AG08395 (cell line): ENCODE measurements around the gene TMED7.

Source experiments
- DNase-seq: peaks from one replicate; pipeline ENCODE4 v3.0.0; 2012; ENCODE audit warnings: mixed read lengths, low spot score

The TMED7 gene

DNA sequence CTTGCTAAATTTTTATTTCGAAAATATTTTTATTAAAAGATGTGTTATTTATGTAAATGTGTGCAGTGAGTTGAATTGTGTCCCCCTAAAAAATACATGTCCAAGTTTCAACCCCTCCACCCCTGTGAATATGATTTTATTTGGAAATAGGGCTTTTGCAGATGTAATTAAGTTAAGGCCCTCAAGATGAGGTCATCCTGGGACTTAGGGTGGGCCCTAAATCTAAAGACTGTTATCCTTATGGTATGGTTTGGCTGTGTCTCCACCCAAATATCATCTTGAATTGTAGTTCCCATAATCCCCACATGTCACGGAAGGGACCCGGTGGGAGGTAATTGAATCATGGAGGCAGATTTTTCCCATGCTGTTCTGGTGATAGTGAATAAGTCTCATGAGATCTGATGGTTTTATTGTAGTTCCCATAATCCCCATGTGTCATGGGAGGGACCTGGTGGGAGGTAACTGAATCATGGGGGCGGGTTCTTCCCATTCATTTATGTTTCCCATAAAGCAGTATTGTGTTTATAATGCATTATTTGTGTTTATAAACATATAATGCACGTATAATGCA, 1.5 kb upstream of the TMED7 start:
- no peak for DNase-seq

DNA sequence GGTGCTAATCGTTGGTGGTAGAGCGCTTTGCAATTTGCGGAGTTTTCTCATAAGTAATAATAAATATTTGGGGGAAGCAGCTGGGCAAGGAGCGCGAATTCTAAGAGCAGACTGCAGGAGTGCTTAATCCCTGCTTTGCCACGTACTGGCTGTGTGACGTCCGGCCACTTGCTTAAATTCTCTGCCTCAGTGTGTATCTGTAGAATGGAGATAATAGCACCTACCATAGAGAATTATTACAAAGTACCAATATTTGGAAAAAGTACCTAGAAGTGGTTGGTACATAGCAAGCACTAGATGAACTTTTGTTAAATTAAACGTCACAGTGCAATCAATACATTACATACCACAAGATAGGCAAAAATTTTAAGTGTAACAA, 598 bp upstream of the TMED7 start:
- no peak for DNase-seq

DNA sequence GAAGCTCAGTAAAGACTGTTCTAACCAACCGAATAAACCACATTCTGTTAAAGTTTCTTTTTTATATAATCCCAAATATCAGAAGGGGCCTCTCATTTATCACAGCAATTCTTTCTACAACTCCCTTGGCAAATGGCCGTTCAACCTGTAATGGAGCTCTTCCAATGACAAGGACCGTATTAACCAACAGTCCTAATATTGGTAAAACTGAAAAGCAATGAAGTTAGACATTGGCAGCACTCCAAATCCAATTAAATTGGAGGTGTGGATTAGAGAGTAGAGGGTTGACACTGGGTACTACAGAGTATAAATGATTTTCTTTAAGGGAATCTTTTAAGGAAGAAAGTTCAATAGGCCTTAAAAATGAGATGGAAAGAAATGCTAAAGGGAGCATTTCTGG, 842 bp downstream of the TMED7 start:
- DNase-seq: no peak

DNA sequence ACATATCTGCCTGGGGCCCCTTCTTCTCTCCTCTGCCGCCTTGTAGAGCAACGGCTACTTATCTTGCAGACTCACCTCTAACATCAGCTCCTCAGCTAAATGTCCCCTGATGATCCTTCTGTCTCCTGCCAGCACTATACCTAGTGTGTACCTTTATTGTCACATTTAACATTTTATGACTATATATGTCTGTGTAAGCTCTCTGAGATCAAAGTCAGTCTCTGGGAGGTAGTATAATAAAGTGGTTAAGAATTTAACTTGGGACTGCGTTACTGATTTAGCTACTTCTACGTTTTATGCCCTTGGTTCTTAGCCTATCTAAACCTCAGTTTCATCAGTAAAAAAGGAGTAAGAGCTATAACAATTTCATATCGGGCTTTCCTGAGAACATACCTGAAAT, 2.2 kb downstream of the TMED7 start:
- no peak for DNase-seq

DNA sequence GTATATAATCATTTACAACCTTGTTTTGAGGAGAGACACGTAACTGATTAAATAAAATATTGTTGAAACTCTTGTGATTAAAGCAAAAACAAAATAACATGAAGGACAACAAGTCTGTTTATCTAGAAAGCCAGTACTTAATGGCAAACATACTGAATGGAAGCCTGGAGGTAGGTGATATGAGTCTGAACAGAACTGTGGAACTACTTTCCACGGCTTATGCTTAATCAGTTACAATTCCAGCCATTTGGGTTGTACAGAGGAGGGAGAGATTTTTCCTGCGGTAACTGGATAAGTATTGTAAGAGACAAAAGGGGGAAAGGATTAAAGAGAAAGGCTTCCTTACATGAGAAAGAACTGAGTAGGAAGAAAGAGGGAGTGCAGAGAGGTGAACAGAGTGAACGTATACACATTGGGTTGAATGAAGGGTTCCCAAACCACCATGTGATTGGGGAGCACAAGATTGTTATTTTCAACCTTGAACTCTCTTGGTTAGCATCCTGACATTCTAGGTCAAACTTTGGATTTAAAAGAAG, 4.4 kb downstream of the TMED7 start:
- no peak for DNase-seq

DNA sequence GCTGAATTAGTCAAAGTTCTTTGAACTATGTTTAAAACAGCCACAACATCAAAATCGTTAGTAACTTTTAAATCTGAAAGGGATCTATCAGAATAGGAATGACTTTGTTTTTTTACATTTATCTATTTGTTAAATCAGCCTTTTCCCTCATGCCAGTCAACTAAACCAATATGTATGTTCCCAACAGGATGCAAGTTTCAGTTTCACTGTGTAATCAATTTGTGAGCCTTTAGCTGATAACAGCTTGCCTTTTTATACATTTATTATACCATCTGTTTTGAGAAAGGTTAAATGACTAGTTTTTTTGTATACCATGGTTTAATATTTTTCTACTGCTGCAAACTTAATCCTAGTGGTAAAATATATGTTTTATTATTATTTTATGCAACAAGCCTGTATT, 8.9 kb downstream of the TMED7 start:
- no peak for DNase-seq

DNA sequence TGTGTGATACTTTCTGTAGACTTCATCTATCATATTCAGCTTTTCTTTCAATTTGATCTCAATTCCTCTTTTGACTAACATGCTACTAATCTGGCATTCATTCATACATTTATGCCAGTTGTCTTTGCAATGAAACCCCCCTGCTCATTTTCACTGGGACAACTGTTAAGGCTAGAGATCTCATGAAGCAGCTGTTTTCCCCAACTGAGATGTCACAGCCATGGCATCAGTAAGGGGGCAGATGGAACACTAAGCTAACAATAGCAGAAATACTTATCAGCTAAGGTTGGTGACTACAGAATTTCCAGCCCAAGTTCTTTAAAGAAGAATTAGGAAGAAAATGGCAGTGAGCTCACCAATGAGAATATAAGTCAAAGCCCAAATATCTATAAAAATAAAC, 9.4 kb downstream of the TMED7 start:
- DNase-seq: no peak

DNA sequence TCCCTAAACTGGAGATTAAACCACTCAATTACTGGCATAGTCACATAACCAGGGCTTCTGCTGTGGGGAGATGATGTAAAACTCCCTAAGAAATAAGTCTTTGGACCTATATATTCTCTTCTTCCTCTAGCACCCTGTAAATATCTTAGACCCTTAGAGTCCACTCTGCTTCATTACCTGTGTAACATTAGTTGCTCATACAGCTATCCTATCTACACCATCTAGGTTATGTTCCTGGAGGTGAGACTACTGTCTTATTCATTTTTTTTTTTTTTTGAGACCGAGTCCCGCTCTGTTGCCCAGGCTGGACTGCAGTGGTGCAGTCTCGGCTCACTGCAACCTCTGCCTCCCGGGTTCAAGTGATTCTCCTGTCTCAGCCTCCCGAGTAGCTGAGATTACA, 14.0 kb downstream of the TMED7 start:
- no peak for DNase-seq

DNA sequence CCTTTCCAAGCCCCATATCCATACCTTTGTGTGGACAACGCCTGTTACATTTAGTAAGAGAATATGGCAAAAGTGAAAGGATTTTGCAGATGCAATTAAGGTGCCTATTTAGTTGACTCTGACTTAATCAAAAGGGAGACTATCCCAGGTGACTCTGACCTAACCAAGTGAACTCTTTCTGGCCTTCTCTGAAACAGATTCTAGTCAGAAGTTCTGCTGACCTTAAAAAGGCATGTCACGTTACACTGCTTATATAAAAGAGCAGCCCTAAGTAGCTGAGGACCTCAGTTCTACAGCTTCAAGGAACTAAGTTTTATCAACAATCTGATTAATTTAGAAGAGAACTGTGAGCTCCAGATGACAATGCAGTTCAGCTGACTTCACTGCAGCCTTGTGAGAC, 17.9 kb downstream of the TMED7 start:
- DNase-seq: no peak

DNA sequence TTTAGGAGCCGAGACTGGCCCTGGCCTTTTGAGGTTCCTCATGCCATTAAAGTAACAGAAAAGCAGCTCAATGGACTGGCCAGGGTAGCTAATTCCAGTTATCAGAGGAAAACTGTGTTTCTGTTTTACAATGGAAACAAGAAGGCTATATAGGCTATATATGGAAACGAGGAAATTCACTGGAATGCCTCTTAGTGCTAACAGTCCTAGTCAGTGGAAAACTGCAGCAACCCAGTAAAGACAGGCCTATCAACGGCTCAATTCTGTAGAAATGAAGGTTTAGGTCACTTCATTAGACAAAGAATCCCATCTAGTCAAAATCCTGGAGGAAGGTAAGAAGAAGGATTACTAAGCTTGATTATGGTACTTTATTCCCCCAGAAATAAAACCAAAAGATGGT, 20.4 kb downstream of the TMED7 start:
- DNase-seq: no peak

DNA sequence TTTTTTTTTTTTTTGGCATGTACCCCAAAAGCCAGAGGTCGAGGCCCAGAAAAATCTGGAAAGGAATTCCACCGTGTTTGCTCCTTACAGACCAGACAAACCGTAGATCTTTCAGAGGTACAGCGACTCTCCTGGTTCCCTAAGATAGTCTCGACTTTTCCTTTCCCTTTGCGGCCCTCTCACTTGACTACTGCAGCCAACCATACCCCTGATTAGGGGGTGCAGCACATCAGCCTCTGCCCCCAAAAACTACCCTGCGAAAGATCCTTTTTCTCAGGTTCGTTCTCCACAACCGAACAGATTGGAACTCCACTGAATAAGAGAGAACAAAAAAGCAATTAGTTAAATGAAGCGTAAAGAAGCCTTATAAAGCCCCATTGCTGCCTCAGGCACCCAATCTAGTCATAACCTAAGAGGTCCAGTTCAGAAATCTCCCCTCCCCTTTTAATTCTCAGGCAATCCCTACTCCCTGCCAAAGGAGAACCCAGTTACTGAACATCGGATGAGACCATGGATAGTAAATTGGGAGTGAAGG, 23.2 kb downstream of the TMED7 start:
- no peak for DNase-seq

DNA sequence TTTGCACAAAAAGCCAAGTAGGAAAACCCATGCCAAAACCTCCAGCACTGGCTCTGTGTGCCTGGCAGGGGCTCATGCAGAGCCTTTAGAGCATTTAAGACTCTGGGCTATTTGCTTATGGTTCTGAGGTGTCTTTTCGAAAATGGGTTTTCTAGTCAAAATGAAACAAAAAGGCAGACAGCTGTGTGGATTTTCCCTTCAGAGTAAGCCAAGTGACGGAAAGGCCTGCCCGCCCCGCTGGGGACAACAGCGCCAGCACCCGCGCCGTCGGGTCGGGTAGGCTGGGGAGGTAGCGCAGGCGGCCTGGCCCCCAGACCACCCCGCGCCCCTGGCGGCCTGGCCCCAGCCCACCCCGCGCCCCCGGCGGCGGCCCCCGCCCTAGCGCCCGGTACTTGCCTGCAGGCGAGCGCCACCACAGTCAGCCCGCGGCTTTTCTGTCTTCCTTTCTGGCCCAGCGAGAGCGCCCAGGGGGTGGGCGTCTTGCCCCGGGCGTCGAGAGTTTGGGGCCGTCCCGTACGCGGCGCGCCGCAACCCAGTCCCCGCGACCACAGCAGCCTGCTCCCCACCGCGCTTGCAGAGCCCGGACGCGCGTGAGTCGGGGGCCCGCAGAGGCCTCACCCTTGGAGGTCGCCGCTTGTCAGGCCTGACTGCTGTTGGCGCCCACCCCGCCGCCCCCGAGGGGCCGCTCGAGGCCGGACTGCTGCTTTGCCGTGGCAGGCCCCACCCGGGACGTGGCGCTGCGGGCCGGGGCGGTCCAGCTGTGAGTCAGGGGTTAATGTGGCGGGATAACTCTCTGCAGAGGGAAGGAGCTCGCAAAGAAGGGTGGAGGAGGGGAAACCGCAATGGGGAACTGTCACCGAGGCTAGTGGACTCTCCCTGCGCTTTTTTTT, 23.9 kb downstream of the TMED7 start, which contains the start of gene TICAM2:
TSS of gene TICAM2 (minus strand) at position 779 of the 890 bp plus-strand sequence. CDS start 21,223 bp downstream, outside the sequence.
- DNase-seq: peak; percentile 92

DNA sequence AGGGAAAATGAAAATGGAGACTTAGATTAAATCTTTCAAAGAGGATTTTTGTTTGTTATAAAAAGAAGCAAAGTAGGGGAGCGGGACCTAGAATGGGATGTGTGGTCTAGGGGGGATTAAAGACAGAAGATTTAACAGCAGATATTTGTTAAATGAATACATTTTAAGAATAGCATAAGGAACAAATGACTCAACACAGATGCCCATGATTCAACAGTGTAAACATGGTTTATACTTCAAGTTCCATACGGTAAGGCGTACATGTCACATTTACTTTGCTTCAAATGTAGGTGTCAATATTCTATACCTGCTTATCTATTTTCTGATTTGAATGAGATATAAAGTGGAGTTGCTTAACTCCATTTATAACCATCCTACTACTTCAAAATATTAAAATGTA, 25.1 kb downstream of the TMED7 start:
- DNase-seq: no peak

DNA sequence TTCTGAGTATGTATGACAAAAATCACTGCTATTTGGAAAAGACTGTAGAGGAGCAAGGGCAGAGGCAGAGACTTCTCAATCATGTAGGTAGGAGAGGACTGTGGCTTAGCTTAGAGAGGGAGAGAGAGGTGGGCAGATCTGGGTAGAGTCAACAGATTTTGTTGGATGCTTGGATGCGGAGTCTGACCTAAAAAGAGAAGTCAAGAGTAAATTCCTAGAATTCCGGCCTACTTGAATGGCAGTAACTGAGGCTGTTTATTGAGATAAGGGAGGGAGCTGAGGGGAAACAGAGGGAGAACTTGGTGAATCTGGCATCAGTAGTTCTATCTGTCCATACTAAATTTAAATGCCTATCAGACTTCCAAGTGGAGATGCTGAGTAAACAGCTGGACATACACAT, 25.9 kb downstream of the TMED7 start:
- DNase-seq: no peak

DNA sequence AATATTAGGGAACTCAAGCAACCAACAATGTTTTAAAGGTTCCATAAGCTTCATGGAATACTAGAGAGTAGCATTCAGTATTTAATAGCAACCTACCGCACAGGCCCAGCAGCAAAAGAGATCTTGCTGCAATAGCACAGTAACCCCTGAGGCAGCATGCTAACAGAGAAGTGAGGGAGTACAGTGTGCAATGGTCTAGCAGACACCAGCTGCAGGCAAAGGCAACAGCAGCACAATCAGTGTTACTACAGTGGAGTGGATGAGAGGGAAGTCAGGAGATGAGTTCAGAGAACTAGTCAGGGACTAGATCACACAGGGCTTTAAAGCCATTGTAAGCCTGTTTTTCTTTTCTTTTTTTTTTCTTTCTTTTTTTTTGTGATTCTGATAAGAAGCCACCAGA, 26.3 kb downstream of the TMED7 start:
- peak; percentile 60 for DNase-seq

DNA sequence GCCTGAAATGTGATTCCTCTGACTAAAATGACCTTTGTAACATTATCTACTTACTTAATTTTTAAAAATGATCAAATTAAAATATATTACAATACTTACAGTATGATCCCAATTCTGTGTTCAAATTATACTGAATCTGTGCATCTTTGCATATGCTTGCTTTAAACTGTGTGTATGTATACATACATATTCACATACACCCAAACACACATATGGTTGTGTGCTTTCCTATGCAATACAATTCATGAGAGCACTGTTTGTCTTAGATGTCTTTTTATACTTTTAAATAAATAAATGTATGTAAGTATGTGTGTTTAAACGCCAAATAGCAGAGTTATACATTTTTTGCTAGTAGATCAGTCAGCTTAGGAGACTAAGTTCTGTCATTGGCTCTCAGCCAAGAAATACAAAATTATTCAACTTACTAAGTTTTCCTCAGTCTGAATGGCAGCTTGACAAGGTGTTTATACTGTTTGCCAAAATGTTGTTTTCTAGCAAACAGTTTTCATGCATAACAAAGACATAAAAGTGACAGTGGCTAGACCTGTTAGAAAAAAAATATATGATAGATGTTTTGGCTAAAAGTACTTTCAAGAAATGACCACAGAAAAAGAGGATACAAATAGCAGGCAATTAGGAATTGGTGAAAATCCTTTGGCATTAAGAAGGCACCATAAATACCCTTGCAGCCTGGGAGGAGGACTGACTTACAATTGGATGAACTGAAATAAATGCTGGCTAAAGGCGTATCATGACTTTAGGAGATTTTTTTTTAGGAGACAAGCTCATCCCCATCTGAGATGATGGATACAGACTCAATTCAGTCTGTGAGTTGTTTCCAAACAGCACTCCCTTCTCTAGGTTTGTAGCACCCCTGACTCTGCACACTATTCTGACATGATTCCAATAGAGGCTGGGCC, 31.4 kb downstream of the TMED7 start:
- no peak for DNase-seq

DNA sequence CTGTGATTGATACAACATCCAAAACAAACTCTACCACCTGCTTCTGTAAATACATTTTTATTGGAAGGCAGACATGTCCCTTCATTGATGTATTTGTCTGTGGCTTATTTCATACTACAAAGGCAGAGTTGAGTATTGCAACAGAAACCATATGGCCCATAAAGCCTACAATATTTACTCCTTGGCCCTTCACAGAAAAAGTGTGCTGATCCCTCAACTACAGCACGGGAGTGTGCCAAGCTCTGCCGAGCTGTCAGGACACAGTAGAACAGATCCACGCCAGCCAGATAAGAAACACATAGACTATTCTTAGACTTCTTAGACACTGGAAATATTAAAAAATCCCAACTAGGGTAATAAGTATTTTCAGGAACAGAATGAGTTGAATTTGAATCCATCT, 36.8 kb downstream of the TMED7 start:
- no peak for DNase-seq

DNA sequence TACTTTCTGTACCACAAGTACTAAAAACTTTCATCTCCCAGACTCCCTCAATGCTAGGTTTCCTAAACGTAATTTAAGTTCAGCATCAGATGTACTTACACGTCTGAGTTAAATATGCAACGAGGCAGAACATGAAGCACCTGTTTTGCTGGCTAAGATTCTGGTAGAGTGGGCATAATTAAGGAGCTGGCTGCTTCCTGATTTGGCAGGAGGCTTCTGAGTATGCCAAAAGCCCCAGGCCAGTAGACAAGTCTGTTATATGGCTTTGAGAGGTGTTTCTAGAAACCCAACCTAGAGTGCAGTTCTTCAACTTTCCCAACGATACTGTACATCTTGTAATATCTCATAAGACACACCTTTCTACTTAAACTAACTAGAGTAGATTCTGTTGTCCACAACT, 37.2 kb downstream of the TMED7 start:
- DNase-seq: no peak

DNA sequence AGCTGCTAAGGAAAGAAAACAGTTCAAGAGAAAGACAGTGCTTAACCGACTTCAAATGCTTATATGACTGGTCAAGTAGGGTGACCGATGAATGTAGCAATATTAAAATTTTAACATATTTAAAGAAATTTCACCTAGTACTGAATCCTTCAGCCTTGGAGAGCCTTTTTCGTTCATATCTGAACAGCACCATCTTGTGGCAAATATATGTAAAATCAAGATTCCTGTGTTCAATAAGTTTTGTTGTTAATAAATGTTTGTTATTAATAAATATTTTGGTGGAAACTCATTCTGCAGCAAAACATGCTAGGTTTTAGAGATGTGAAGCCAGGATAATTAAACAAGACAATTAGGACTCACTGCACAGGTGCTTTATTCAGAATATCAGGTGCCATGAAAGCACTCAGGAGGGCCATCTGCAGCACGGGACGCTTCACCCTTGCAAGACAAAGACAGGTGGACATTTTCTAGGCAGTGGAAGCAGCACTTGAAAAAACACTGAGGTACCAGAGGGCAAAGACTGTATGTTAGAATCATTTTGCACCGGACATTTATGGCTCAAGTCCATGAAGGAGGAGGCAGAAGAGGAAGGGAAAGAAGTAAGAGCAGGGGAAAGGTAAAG, 39.2 kb downstream of the TMED7 start:
- peak; percentile 31 for DNase-seq

DNA sequence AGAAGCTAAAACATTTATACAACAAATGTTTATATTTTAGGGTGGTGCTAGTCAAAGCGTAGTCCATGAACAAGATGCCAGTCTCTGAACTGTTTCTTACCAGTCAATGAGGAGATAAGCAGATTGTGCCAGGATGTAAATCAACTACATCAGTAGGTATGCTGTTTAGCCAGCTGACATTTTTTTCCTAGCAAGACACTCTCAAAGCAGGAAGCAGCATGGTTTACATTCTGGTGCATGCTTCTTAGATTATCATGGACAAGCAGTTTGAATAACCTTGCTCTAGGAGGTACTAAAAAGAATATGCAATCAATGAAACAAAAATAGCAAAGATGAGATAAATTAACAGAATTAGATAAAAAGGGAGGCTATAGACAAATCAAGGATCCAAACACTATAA, 40.6 kb downstream of the TMED7 start:
- no peak for DNase-seq

DNA sequence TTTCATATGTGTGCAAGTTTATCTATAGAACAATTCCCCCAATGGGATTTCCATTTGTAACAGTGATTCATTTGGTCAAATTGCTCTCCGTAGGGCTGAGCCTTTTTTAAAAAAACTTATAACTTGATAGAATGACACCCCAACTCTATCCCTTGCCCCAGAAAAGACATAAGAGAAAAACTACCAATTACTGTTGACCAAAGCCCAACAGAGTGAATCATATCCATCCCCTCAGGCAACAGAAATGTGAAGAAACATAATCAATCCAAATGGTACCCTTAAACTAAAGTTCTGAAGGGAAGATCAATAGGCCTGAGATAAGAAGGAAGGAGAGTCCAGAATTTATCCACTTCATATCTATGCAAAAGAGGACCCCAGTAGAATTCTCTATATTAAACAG, 41.3 kb downstream of the TMED7 start:
- no peak for DNase-seq

DNA sequence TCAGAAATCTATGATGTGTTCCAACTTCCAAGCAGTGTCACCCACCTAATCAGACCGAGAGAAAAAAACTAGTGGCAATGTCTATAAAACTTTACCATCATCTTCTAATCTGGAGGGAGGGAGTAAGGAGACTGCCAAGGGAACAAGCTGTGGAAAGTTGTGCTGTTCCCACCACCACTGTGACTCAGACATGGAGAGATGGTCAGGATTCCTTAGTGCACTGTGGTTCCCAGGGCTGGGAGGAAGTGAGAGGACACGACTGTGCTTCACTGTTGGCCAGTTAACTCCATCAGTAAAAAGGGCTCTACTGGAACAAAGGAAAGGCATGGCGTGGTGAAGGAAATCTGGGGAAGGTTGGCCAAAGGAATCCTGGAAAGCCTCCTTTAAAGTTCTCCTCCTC, 42.4 kb downstream of the TMED7 start:
- DNase-seq: peak; percentile 90
